Measurements from ENCODE around the gene AKR1D1. TPM values are rescaled to one million over a fixed set of nuclear protein-coding genes. Genes with fewer than 3 reads are reported as not detected.
A peak's percentile ranks its signal among the peaks of the same experiment; 100 is the strongest.

Gene AKR1D1
- total and polyA plus RNA-seq, 2 of the 13 experiments (the other 11 are each of a cell fraction or from before 2014, with no cell fraction given), result 6.9 to 37.0 TPM

DNA sequence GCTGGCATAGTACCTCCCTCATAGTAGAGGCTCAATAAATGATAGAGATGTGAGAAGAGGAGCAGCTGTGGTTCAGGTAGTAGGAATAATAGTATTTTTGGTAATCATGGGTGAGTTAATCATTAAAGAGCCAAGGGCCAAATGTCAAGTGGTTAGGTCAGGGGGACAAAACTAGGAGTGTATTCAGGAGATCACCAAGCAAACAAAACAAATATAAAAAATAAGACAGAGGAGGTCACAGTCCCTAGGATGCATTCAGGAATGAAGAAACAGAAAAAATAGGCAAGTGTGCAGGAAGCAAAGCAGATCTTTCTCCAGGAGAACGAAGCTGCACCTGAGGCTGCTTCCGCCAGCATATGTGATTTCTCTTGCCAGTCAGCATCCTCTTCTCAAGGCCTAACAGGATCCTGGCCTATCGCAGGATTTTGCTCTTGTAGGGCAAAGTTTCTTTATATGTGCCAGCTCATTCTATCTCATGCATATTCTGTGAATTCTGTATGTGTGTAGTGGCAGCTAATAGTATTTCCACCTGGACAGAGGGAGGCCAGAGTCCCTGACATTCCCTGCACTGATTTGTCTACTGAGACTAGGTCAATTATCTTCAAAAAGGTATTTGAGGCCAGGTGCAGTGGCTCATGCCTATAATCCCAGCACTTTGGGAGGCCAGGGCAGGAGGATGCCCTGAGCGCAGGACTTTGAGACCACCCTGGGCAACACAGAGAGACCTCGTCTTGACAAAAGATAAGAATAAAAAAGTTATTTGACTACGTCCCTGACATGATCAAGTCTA, 82.7 kb downstream of the AKR1D1 start (continued):
- TF ChIP-seq, protein P1, sequence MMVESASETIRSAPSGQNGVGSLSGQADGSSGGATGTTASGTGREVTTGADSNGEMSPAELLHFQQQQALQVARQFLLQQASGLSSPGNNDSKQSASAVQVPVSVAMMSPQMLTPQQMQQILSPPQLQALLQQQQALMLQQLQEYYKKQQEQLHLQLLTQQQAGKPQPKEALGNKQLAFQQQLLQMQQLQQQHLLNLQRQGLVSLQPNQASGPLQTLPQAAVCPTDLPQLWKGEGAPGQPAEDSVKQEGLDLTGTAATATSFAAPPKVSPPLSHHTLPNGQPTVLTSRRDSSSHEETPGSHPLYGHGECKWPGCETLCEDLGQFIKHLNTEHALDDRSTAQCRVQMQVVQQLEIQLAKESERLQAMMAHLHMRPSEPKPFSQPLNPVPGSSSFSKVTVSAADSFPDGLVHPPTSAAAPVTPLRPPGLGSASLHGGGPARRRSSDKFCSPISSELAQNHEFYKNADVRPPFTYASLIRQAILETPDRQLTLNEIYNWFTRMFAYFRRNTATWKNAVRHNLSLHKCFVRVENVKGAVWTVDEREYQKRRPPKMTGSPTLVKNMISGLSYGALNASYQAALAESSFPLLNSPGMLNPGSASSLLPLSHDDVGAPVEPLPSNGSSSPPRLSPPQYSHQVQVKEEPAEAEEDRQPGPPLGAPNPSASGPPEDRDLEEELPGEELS (CRISPR knock-in tag; IDR thresholded peaks at IDR 0.05), result peak; percentile 82
- TF ChIP-seq, protein P2, sequence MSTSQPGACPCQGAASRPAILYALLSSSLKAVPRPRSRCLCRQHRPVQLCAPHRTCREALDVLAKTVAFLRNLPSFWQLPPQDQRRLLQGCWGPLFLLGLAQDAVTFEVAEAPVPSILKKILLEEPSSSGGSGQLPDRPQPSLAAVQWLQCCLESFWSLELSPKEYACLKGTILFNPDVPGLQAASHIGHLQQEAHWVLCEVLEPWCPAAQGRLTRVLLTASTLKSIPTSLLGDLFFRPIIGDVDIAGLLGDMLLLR (CRISPR knock-in tag; IDR thresholded peaks at IDR 0.05), result no peak
- TF ChIP-seq SAP130 (CRISPR knock-in tag; IDR thresholded peaks at IDR 0.05; ENCODE audit: low read depth) (peak; percentile 47; the same call in 1 of the 2 replicates), RBFOX2 (IDR thresholded peaks at IDR 0.05; ENCODE audit: low read depth, low read length) (peak; percentile 67), CCDC6 (CRISPR knock-in tag; IDR thresholded peaks at IDR 0.05) (0 out of 2 replicates have a peak, but pooled peaks have one; percentile 32), HNRNPLL (IDR thresholded peaks at IDR 0.05; ENCODE audit: low read depth, low read length, poor library complexity, severe bottlenecking) (no peak), RARA (CRISPR knock-in tag; IDR thresholded peaks at IDR 0.05) (peak; percentile 74), SMAD3 (CRISPR knock-in tag; IDR thresholded peaks at IDR 0.05) (0 out of 2 replicates have a peak, but pooled peaks have one; percentile 52), ZNF468 (CRISPR knock-in tag; IDR thresholded peaks at IDR 0.05) (no peak), HNRNPUL1 (IDR thresholded peaks at IDR 0.05; ENCODE audit: low read depth, low read length) (peak; percentile 84), GABPB1 (CRISPR knock-in tag; IDR thresholded peaks at IDR 0.05) (peak; percentile 18; the same call in 1 of the 2 replicates), TEAD3 (CRISPR knock-in tag; optimal IDR thresholded peaks at IDR 0.05; ENCODE audit: borderline replicate concordance) (peak; percentile 48), CAMTA2 (CRISPR knock-in tag; IDR thresholded peaks at IDR 0.05; ENCODE audit: borderline replicate concordance) (no peak), EEA1 (CRISPR knock-in tag; IDR thresholded peaks at IDR 0.05; ENCODE audit: borderline replicate concordance) (no peak)
- TF ChIP-seq, protein P3, sequence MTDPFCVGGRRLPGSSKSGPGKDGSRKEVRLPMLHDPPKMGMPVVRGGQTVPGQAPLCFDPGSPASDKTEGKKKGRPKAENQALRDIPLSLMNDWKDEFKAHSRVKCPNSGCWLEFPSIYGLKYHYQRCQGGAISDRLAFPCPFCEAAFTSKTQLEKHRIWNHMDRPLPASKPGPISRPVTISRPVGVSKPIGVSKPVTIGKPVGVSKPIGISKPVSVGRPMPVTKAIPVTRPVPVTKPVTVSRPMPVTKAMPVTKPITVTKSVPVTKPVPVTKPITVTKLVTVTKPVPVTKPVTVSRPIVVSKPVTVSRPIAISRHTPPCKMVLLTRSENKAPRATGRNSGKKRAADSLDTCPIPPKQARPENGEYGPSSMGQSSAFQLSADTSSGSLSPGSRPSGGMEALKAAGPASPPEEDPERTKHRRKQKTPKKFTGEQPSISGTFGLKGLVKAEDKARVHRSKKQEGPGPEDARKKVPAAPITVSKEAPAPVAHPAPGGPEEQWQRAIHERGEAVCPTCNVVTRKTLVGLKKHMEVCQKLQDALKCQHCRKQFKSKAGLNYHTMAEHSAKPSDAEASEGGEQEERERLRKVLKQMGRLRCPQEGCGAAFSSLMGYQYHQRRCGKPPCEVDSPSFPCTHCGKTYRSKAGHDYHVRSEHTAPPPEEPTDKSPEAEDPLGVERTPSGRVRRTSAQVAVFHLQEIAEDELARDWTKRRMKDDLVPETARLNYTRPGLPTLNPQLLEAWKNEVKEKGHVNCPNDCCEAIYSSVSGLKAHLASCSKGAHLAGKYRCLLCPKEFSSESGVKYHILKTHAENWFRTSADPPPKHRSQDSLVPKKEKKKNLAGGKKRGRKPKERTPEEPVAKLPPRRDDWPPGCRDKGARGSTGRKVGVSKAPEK (CRISPR knock-in tag; IDR thresholded peaks at IDR 0.05; ENCODE audit: borderline replicate concordance), result 0 out of 2 replicates have a peak, but pooled peaks have one; percentile 63
- TF ChIP-seq, protein P4, sequence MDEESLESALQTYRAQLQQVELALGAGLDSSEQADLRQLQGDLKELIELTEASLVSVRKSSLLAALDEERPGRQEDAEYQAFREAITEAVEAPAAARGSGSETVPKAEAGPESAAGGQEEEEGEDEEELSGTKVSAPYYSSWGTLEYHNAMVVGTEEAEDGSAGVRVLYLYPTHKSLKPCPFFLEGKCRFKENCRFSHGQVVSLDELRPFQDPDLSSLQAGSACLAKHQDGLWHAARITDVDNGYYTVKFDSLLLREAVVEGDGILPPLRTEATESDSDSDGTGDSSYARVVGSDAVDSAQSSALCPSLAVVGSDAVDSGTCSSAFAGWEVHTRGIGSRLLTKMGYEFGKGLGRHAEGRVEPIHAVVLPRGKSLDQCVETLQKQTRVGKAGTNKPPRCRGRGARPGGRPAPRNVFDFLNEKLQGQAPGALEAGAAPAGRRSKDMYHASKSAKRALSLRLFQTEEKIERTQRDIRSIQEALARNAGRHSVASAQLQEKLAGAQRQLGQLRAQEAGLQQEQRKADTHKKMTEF (CRISPR knock-in tag; IDR thresholded peaks at IDR 0.05), result peak; percentile 37; the same call in 1 of the 2 replicates
- TF ChIP-seq, protein P5, sequence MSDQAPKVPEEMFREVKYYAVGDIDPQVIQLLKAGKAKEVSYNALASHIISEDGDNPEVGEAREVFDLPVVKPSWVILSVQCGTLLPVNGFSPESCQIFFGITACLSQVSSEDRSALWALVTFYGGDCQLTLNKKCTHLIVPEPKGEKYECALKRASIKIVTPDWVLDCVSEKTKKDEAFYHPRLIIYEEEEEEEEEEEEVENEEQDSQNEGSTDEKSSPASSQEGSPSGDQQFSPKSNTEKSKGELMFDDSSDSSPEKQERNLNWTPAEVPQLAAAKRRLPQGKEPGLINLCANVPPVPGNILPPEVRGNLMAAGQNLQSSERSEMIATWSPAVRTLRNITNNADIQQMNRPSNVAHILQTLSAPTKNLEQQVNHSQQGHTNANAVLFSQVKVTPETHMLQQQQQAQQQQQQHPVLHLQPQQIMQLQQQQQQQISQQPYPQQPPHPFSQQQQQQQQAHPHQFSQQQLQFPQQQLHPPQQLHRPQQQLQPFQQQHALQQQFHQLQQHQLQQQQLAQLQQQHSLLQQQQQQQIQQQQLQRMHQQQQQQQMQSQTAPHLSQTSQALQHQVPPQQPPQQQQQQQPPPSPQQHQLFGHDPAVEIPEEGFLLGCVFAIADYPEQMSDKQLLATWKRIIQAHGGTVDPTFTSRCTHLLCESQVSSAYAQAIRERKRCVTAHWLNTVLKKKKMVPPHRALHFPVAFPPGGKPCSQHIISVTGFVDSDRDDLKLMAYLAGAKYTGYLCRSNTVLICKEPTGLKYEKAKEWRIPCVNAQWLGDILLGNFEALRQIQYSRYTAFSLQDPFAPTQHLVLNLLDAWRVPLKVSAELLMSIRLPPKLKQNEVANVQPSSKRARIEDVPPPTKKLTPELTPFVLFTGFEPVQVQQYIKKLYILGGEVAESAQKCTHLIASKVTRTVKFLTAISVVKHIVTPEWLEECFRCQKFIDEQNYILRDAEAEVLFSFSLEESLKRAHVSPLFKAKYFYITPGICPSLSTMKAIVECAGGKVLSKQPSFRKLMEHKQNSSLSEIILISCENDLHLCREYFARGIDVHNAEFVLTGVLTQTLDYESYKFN (CRISPR knock-in tag; conservative IDR thresholded peaks at IDR 0.05), result peak; percentile 85

All from HepG2 (cell line).